GM12874 (cell line): ENCODE data around the gene FSTL3.

Source experiments
- CTCF ChIP-seq: IDR thresholded peaks from 2 replicates; pipeline ENCODE4 v1.5.1; 2011; ENCODE audit warnings: low read depth, mild to moderate bottlenecking, control low read depth, low read length, moderate library complexity; ENCODE audit not compliant: insufficient read depth

Gene FSTL3

DNA sequence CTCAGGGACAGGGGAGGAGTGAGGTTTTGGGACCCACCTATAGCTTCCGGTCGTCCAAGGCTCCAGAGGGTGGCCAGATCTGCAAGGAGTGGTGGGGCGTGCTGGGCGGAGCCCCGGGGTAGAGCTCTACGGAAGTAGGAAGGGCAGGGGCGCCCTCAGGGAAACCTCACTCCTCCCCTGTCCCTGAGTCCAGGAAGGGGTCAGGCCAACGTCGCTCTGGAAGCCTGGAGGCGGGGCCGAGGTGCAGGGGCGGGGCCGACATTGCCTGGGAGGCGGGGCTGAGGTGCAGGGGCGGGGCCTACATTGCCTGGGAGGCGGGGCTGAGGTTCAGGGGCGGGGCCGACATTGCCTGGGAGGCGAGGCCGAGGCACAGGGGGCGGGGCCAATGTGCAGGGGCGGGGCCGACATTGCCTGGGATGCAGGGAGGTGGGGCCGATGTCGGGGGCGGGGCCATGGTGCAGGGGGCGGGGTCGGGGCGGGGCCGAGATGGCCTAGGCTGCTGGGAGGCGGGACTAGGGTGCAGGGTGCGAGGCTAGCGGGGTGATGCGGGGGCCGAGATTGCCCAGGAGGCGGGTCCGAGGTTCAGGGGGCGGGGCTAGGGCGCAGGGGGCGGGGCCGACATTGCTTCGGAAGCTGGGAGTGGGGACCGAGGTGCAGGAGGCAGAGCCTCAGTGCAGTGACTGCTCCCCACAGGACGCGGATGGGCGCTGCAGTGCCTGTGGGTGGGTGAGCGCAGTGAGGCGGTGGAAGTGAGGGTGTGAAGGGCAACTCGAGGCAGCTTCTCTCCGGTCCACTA, 27.7 kb downstream of the FSTL3 start:
- TF ChIP-seq CTCF: no peak

GRCh38 chr19:704447-704741, 28.2 kb downstream of the FSTL3 start:
- no peak for TF ChIP-seq CTCF

DNA sequence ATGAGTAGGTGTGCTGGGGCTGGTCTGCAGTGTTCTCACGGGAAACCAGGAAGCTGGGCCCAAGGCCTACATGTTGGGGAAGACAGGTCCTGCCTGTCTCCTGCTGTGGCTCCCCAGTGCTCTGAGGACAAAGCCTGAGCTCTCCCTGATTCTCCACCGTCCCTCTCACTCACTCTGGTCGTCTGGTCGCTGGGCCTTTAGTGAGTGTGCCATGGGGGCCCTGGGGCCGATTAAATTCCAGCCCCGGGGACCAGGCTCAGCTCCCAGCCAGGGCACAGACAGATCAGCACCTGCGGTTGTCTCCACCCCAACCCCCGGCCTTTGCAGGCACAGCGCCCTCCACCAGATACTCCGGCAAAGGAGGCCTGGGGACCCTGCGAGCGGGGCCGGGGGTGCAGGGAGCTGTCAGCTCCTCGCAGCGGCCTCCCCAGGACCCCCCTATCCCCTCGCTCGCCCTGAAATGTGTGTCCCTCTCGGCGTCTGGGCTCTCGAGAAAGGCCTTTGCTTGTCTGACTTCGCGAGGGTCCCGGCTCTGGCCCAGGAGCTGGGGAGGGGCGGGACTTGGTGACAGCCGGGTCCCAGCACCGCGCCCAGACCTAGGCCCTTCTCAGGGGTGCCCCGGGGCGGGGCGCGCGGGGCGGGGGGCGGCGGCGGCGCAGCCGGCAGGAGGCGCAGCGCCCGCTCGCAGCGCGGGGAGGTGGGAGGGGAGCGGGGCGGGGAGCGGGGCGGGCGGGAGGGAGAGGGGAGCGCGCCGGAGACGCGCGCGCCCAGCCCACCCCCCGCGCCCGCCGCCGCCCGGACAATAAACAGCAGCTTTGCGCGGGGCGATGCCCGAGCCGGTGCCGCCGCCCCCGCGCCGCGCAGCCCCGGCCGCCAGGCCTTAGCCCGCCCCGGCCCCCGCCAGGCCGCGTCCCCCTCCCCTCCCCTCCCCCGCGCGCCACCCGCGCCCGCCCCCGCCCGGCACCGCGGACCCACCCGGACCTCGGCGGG, 32.3 kb downstream of the FSTL3 start, which contains the start of gene PALM:
PALM (plus strand) TSS at position 782 of the 990 bp plus-strand sequence. CDS start 212 bp downstream, outside the sequence.
- TF ChIP-seq CTCF: no peak

GRCh38 chr19:709196-709964, 33.2 kb downstream of the FSTL3 start:
- TF ChIP-seq CTCF: no peak

GRCh38 chr19:709965-710571, 33.9 kb downstream of the FSTL3 start:
- no peak for TF ChIP-seq CTCF

GRCh38 chr19:710767-711166, 34.6 kb downstream of the FSTL3 start:
- no peak for TF ChIP-seq CTCF
